HG03039 (cell line): ENCODE results near the gene ARG2.

Source experiments
- ATAC-seq: cut with Tn5 transposase; IDR thresholded peaks from one replicate; pipeline ENCODE4 v1.9.1; 2021; ENCODE audit warnings: mild to moderate bottlenecking, moderate library complexity; ENCODE audit not compliant: unreplicated experiment

ARG2 gene

DNA sequence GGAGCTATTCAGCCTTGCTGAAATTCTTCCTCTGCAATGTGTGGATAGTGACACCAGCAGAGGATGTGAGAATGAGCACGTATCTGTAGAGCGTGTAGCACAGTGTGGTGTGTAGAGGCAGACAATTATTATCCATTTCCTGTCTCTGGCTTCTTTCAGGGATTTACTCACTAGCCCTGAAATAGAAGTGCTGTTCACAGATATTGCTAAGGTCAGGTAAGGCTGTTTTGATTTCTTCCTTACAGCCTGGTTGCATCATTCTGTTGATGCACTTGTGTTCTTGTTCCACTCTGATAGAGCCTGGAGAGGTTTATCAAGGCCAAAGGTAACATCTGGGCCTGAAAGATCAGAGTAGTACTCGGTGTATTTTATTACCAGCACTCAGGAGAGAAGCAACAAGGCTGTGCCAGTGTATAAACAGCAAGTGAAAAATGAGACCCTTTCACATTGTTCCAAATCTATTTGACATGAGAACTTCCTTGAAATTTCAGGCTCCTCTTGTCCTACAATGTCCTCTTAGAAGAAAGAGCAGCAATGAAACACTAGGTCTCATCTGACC lies 16.7 kb downstream of the ARG2 start:
- no peak for ATAC-seq

GRCh38 chr14:67638642-67639041 lies 18.9 kb downstream of the ARG2 start:
- ATAC-seq, result no peak

DNA sequence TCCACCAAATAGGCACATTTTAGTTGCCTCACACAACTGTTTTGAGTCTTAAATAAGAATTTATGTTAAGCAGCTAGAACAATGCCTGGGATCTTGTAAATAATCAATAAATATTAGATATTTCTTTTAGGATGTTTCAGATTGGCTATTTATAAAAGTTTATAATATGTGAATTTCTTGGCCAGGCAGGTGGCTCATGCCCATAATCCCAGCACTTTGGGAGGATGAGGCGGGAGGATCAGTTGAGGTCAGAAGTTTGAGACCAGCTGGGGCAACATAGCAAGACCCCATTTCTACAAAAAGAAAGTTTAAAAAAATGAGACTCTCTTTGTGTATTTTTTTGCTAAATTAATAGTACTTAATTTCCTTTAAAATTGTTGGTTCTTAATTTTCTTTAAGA lies 21.8 kb downstream of the ARG2 start:
- ATAC-seq, result no peak

GRCh38 chr14:67641902-67642749 lies 22.4 kb downstream of the ARG2 start:
- ATAC-seq, result no peak

DNA sequence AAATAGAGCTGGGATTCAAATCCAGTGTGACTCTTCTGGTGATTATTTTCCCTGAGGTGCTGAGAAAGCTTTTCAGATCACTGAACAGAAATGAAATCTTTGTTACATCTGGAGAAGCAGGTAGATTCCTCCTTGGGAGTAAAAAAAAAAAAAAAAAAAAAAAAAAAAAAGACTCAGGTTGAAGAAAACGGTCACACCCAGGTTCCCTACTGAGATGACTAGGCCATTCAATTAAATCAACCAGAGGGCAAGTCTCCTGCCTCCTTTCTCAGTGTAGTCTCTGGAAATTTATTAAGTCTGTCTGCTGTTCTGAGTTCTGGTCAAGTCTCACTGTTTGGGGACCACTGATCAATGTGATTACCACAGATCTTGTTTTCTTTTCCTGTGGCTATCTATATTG lies 24.0 kb downstream of the ARG2 start:
- ATAC-seq, result no peak

DNA sequence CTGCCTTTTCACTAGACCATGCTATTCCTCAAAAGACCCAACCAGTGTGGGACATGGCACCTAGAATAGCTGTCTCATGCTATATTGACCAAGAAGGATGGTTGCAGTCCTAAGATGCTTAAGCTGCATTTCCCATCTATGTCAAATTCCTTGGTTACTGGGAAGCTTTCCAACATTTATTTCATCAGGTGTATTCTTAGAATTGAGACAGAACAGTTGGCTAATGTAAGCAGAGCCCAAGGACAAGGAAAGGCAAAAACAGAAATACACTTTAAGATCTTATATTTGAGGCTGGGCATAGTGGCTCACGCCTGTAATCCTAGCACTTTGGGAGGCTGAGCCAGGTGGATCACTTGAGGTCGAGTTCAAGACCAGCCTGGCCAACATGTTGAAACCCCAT lies 24.7 kb downstream of the ARG2 start:
- ATAC-seq, result no peak

- no peak for ATAC-seq
Measured at GRCh38 chr14:67645414-67645813, 25.7 kb downstream of the ARG2 start.

DNA sequence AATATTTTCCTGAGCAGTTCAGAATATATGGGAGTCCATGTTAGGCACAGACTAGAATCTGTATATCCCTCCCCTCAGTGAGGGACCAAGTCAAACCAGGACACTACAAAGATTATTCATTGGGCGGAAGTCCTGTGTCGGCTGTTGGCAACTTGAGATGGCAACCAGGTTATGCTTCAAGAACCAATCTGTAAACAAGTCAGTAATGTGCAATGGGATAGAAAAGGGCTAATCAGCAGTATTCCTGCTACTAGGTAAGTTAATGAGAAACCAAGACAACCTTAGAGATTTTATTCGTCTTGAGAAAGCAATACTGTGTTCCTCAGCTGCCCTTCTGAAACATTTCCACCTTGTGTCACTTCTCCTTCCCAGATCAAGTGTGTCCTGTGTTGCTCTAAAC lies 26.4 kb downstream of the ARG2 start:
- no peak for ATAC-seq

GRCh38 chr14:67650151-67650550 lies 30.4 kb downstream of the ARG2 start:
- no peak for ATAC-seq

DNA sequence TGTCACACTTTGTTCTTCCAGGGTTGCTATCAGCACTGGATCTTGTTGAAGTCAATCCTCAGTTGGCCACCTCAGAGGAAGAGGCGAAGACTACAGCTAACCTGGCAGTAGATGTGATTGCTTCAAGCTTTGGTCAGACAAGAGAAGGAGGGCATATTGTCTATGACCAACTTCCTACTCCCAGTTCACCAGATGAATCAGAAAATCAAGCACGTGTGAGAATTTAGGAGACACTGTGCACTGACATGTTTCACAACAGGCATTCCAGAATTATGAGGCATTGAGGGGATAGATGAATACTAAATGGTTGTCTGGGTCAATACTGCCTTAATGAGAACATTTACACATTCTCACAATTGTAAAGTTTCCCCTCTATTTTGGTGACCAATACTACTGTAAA lies 31.0 kb downstream of the ARG2 start:
- ATAC-seq, result no peak

DNA sequence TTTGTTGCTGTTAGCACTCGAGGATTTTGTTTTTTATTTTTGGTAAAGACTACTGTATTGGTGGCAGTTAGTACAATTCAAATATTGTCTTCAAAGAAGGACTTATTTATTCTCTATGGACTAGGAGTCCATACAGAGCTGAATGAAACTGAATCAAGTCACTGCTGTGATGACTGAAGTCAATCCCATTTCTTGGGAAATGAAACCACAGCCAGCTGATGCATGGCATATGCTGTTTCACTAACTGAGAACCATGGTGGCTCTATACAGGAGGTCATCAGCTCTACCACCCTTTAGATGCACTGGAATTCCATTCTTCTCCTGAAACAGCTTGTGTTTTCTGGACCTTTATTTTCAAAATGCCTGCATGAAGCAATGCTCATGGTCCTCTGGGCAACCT lies 32.5 kb downstream of the ARG2 start:
- no peak for ATAC-seq

- ATAC-seq, result no peak
Measured at GRCh38 chr14:67653651-67654280, 34.0 kb downstream of the ARG2 start.

DNA sequence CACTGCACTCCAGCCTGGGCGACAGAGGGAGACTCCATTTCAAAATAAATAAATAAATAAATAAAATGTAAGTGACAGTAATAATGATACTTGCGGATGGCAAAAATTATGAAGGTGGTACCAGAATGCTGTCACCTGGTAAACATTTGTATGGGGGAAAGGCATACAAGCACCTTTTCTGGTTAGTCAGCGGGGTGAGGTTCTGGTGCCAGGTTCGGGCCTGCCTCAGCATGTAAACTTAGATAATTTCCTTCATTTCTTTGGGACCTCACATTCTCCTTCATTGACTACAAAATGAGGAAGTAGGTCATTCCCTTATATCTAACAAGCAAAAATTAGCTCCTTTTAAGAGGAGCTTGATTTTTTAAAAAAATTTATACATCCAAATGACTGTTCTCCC lies 43.9 kb downstream of the ARG2 start:
- ATAC-seq, result no peak

GRCh38 chr14:67665868-67666267 lies 46.1 kb downstream of the ARG2 start:
- no peak for ATAC-seq

GRCh38 chr14:67666750-67667449 lies 47.2 kb downstream of the ARG2 start:
- no peak for ATAC-seq

- ATAC-seq, result no peak
Measured at GRCh38 chr14:67668559-67668958, 48.8 kb downstream of the ARG2 start.

- ATAC-seq, result no peak
Measured at GRCh38 chr14:67673451-67673850, 53.7 kb downstream of the ARG2 start.

DNA sequence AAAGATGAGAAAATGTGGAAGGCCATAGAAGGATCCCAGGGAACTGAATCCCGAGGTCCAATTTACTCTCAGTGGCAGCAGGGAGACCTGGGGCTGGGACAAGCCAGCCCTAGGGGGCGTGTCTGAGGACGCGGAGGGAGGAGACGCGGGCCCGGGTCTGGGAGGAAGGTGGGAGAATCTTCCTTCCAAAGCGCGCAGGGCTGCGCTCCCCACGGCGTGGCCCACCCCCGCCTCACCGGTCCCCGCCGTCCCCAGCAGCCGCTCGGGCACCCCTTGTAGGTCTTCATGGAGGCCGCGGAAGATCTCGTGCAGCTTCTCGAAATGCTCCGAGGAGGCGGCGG lies 54.4 kb downstream of the ARG2 start:
- peak; percentile 40 for ATAC-seq

DNA sequence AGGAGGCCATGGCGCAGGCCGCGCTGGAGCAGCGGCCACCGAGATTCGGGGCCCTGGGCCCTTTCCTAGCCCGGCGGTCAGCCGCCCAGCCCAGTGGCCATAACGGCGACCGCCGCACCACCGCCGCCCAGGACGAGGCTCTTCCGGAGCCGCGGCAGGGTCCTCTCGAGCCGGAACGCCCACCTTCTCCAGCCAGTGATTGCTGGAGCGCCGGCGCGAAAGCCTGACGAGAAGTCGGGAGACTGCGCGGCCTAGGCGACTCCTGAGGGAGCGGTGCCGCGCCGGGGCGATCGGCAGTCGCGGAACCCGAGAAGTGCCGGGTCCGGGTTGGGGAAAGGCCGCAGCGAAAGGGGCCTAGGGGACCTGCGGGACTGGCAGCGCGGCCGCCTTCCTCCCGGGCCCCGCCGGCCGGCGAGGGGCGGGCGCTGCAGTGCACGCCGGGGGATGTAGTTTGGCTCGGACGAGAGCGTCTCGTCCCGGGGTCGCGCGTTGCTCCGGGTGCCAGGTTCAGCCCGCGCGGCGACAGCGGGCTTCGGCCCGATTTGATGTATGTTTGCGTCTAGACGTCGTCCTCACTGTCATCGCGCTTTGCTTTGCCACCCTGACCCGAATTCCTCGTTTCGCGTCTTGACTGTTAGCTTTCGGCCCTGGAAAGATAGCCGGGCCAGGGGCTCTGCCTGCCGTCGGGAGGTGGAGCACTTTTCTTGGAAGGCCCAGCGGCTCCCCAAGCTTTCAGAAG lies 54.9 kb downstream of the ARG2 start, which contains the start of gene VTI1B:
TSS of gene VTI1B (minus strand) at position 153 of the 739 bp plus-strand sequence. CDS start at position 10, 143 bp downstream.
- ATAC-seq, result peak; percentile 84

- ATAC-seq, result no peak
Measured at GRCh38 chr14:67675219-67675582, 55.5 kb downstream of the ARG2 start.

DNA sequence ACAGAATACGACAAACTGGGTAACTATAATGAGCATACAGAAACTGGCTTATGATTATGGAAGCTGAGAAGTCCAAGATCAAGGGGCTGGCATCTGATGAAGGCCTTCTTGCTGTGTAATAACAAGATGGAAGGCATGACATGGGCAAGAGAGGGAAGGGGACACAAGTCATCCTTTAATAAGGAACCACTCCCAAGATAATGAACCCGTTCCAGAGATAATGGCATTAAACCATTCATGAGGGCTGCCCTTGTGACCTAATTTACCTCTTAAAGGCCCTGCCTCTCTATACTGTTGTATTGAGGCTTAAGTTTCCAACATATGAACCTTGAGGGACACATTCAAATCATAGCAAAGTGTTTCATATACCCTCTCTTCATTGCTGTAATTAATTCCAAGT lies 59.3 kb downstream of the ARG2 start:
- ATAC-seq, result no peak
